ENCODE measurements around the gene MATN1.

DNA sequence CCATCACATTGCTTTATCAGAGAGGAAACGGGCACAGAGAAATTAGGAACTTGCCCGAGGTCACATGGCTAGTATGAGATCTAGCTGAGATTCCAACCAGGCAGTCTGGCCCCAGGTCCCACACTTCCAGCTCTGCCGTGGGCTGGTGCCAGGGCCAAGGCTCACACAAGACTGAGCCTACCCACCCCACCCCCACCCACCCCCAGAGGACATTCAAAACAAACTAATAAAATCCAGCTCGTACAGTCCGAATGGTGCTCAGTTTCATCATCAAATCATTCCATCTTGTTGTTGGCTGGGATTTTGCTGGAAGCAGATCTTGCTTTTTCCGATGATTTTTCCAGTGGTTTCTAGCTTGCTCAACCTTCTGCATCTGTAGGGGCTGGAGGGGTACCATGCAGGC lies 27.9 kb downstream of the MATN1 start:
- TF ChIP-seq, protein P1, sequence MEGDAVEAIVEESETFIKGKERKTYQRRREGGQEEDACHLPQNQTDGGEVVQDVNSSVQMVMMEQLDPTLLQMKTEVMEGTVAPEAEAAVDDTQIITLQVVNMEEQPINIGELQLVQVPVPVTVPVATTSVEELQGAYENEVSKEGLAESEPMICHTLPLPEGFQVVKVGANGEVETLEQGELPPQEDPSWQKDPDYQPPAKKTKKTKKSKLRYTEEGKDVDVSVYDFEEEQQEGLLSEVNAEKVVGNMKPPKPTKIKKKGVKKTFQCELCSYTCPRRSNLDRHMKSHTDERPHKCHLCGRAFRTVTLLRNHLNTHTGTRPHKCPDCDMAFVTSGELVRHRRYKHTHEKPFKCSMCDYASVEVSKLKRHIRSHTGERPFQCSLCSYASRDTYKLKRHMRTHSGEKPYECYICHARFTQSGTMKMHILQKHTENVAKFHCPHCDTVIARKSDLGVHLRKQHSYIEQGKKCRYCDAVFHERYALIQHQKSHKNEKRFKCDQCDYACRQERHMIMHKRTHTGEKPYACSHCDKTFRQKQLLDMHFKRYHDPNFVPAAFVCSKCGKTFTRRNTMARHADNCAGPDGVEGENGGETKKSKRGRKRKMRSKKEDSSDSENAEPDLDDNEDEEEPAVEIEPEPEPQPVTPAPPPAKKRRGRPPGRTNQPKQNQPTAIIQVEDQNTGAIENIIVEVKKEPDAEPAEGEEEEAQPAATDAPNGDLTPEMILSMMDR (conservative IDR thresholded peaks at IDR 0.05; ENCODE audit: low read length), result no peak
- no peak for TF ChIP-seq EZH2phosphoT487 (IDR thresholded peaks at IDR 0.05; ENCODE audit: borderline replicate concordance, low read depth, low read length)

Measured in OCI-LY7 (cell line).